ENCODE results near the gene HS6ST2.
"Not testable (repeated sequence)": the region's sequence is repeated elsewhere in the genome, so short reads cannot be mapped to it uniquely, and the experiment has no call there.

HS6ST2 gene

GRCh38 chrX:132958091-132958703, at the start of gene HS6ST2:
Gene HS6ST2 (minus strand): TSS chrX:132958629.
- no peak for DNase-seq

- no peak for DNase-seq
Measured at GRCh38 chrX:133007458-133007857, 49.0 kb upstream of the HS6ST2 start.

GRCh38 chrX:133005616-133006015, 47.2 kb upstream of the HS6ST2 start:
- no peak for DNase-seq

GRCh38 chrX:133005042-133005441, 46.6 kb upstream of the HS6ST2 start:
- no peak for DNase-seq

GRCh38 chrX:132999209-132999608, 40.8 kb upstream of the HS6ST2 start:
- no peak for DNase-seq

GRCh38 chrX:132990835-132991234, 32.4 kb upstream of the HS6ST2 start:
- no peak for DNase-seq

- no peak for DNase-seq
Measured at GRCh38 chrX:132986556-132986955, 28.1 kb upstream of the HS6ST2 start.

- no peak for DNase-seq
Measured at GRCh38 chrX:132984058-132984650, 25.7 kb upstream of the HS6ST2 start.

- no peak for DNase-seq
Measured at GRCh38 chrX:132983496-132983895, 25.1 kb upstream of the HS6ST2 start.

- not testable (repeated sequence) for DNase-seq
Measured at GRCh38 chrX:132980035-132980434, 21.6 kb upstream of the HS6ST2 start.

- no peak for DNase-seq
Measured at GRCh38 chrX:132968296-132968949, 10.0 kb upstream of the HS6ST2 start.

GRCh38 chrX:132967049-132967448, 8.6 kb upstream of the HS6ST2 start:
- no peak for DNase-seq

GRCh38 chrX:132965461-132965860, 7.0 kb upstream of the HS6ST2 start:
- DNase-seq, result no peak

- DNase-seq, result no peak
Measured at GRCh38 chrX:132961511-132961910, 3.1 kb upstream of the HS6ST2 start.

GRCh38 chrX:132957211-132958090, 978 bp downstream of the HS6ST2 start:
- DNase-seq, result no peak

- no peak for DNase-seq
Measured at GRCh38 chrX:132956421-132957210, 1.8 kb downstream of the HS6ST2 start.

GRCh38 chrX:132955690-132956089, 2.7 kb downstream of the HS6ST2 start:
- DNase-seq, result no peak

GRCh38 chrX:132954323-132954722, 4.1 kb downstream of the HS6ST2 start:
- DNase-seq, result no peak

- DNase-seq, result no peak
Measured at GRCh38 chrX:132953354-132953753, 5.1 kb downstream of the HS6ST2 start.

- no peak for DNase-seq
Measured at GRCh38 chrX:132948648-132949260, 9.7 kb downstream of the HS6ST2 start.

- not testable (repeated sequence) for DNase-seq
Measured at GRCh38 chrX:132945055-132945599, 13.3 kb downstream of the HS6ST2 start.

Measured in cortex of kidney (tissue), 1 donor.